ENCODE data around the gene BATF3.

The BATF3 gene

GRCh38 chr1:212684521-212685090 is 15.0 kb downstream of the BATF3 start:
- no peak for DNase-seq (ENCODE audit: low read depth)

GRCh38 chr1:212684076-212684475 is 15.6 kb downstream of the BATF3 start:
- no peak for DNase-seq (ENCODE audit: low read depth)

GRCh38 chr1:212683357-212683722 is 16.3 kb downstream of the BATF3 start:
- peak; percentile 58 for DNase-seq (ENCODE audit: low read depth)

GRCh38 chr1:212680680-212681389 is 18.8 kb downstream of the BATF3 start:
- DNase-seq (ENCODE audit: low read depth) = no peak

- DNase-seq (ENCODE audit: low read depth) = no peak
Observed at GRCh38 chr1:212678456-212679410, 20.9 kb downstream of the BATF3 start.

- no peak for DNase-seq (ENCODE audit: low read depth)
Observed at GRCh38 chr1:212677573-212677972, 22.1 kb downstream of the BATF3 start.

- DNase-seq (ENCODE audit: low read depth) = no peak
Observed at GRCh38 chr1:212677136-212677535, 22.5 kb downstream of the BATF3 start.

- no peak for DNase-seq (ENCODE audit: low read depth)
Observed at GRCh38 chr1:212675675-212676074, 24.0 kb downstream of the BATF3 start.

GRCh38 chr1:212674872-212675271 is 24.8 kb downstream of the BATF3 start:
- DNase-seq (ENCODE audit: low read depth) = no peak

- DNase-seq (ENCODE audit: low read depth) = no peak
Observed at GRCh38 chr1:212671342-212672031, 28.2 kb downstream of the BATF3 start.

GRCh38 chr1:212670882-212671281 is 28.8 kb downstream of the BATF3 start:
- DNase-seq (ENCODE audit: low read depth) = no peak

- DNase-seq (ENCODE audit: low read depth) = no peak
Observed at GRCh38 chr1:212670301-212670700, 29.3 kb downstream of the BATF3 start.

GRCh38 chr1:212669600-212669999 is 30.0 kb downstream of the BATF3 start:
- no peak for DNase-seq (ENCODE audit: low read depth)

- DNase-seq (ENCODE audit: low read depth) = no peak
Observed at GRCh38 chr1:212669102-212669501, 30.5 kb downstream of the BATF3 start.

GRCh38 chr1:212668477-212668876 is 31.2 kb downstream of the BATF3 start:
- no peak for DNase-seq (ENCODE audit: low read depth)

- DNase-seq (ENCODE audit: low read depth) = no peak
Observed at GRCh38 chr1:212667223-212668139, 32.2 kb downstream of the BATF3 start.

GRCh38 chr1:212666116-212666775 is 33.4 kb downstream of the BATF3 start:
- DNase-seq (ENCODE audit: low read depth) = no peak

GRCh38 chr1:212665241-212666115 is 34.2 kb downstream of the BATF3 start:
- DNase-seq (ENCODE audit: low read depth) = peak; percentile 79

- no peak for DNase-seq (ENCODE audit: low read depth)
Observed at GRCh38 chr1:212664409-212665199, 35.0 kb downstream of the BATF3 start.
